ENCODE data around the gene TINCR. TPM values are rescaled to one million over a fixed set of nuclear protein-coding genes. Genes with fewer than 3 reads are reported as not detected.
A peak's percentile ranks its signal among the peaks of the same experiment; 100 is the strongest.

Gene TINCR
- total RNA-seq, 2 experiments from 2014 or later: 0.38 to 0.53 TPM

DNA sequence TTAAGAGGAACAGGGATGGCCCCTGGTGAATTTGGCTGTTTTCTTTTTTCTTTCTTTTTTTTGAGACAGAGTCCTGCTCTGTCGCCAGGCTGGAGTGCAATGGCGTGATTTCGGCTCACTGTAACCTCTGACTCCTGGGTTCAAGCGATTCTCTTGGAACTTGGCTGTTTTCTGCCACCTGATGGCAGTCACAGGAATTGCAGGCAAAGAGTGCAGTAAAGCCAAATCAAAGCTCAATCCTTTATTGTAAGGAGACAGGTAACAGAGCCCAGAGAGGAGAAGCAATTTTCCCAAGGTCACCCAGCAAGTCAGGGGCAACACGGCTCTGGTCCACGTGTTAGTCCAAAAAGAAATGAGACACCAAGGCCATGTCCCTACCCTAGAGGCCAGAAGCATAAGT is 6.2 kb downstream of the TINCR start:
- CTCF ChIA-PET: interaction anchor here (0.7 kb wide), 1 partner anchor 13 kb away, joined by 3 read pairs; no protein-coding TSS in a partner anchor
- peaks cover 13% of the 10 kb centered on the region for H3K9me3 Mint-ChIP-seq
- H3K36me3 Mint-ChIP-seq (ENCODE audit: low read depth): no peaks in the 10 kb centered on the region
- H3K27me3 Mint-ChIP-seq: no peaks in the 10 kb centered on the region
- no peaks in the 10 kb centered on the region for H3K4me1 Mint-ChIP-seq
- no peak overlapping the region for H3K27ac Mint-ChIP-seq
- POLR2A ChIA-PET: no interaction called here
- no peak overlapping the region for H3K4me3 Mint-ChIP-seq
- DNase-seq: no peak

DNA sequence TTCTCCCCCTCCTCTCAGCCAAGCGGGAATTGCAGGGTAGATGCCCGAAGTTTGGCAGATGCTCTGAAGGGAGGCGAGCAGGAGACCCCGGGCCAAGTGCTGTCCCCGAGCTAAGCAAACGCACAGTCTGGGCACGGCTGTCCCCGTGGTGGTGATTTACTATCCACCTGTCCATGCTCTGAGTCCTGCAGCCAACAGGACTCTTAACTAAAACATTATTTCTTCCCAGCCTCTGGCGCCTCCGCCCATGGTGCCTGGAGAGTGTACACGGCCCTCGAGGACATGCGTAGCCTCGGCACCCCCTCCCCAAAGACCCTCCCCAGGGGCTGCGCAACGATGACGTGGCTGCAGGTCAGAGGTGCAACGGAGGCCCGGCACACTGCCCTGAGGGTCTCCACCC is 7.6 kb downstream of the TINCR start:
- ChIA-PET CTCF (no interaction called here), POLR2A (interaction anchor here (0.5 kb wide), 1 partner anchor 18 kb away, joined by 3 read pairs; no protein-coding TSS in a partner anchor)
- no peaks in the 10 kb centered on the region for H3K4me1 Mint-ChIP-seq
- H3K9me3 Mint-ChIP-seq: peaks cover 13% of the 10 kb centered on the region
- H3K27ac Mint-ChIP-seq: no peak overlapping the region
- no peak overlapping the region for H3K4me3 Mint-ChIP-seq
- H3K36me3 Mint-ChIP-seq (ENCODE audit: low read depth): no peaks in the 10 kb centered on the region
- no peak for DNase-seq
- H3K27me3 Mint-ChIP-seq: no peaks in the 10 kb centered on the region

DNA sequence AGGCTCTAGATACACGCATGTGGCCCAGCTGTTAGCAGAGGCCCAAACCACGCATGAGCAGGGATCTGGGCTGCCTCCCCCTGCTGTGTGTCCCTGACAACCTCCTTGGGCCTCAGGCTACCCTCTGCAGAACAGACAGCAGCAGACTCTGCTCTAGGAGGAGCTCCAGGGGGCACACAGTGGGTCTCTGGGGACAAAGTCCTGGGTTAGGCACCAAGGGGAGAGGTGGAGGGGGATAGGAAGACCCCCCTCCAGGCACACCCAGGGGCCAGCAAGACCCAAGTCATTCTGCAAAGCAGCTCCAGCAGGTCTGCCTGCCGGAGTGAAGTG is 8.0 kb downstream of the TINCR start:
- Mint-ChIP-seq H3K9me3 (peaks cover 13% of the 10 kb centered on the region), H3K4me3 (no peak overlapping the region), H3K36me3 (ENCODE audit: low read depth) (no peaks in the 10 kb centered on the region), H3K27ac (no peak overlapping the region), H3K4me1 (no peaks in the 10 kb centered on the region), H3K27me3 (no peaks in the 10 kb centered on the region)
- POLR2A ChIA-PET: no interaction called here
- CTCF ChIA-PET: no interaction called here
- no peak for DNase-seq

DNA sequence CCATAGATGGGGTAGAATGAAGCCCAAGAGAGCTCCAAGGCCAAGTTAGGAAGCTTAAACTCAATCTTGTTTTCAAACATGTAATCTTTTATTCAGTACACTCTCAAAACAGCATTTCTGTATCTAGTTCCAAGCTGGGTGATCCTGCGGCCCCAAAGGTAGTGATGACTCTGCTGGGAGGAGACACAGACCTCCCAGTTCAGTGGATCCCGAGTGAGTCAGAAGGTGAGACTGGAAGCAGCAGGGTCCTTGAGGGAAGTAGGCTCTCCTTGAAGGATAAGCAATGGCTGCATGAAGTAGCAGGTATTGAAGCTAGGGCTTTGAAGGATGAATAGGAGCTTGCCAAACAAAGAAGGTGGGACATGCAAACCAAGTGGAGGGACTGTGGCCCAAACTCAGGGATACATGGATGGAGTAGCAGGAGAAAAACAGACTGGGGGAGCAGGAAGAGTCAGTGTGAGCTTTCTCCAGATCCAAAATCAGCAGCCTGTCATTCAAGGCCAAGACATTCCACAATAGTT is 9.6 kb downstream of the TINCR start:
- H3K36me3 Mint-ChIP-seq (ENCODE audit: low read depth): no peaks in the 10 kb centered on the region
- ChIA-PET CTCF (no interaction called here), POLR2A (no interaction called here)
- H3K4me1 Mint-ChIP-seq: no peaks in the 10 kb centered on the region
- no peak overlapping the region for H3K27ac Mint-ChIP-seq
- no peak overlapping the region for H3K4me3 Mint-ChIP-seq
- H3K27me3 Mint-ChIP-seq: no peaks in the 10 kb centered on the region
- no peak for DNase-seq
- H3K9me3 Mint-ChIP-seq: peaks cover 13% of the 10 kb centered on the region

DNA sequence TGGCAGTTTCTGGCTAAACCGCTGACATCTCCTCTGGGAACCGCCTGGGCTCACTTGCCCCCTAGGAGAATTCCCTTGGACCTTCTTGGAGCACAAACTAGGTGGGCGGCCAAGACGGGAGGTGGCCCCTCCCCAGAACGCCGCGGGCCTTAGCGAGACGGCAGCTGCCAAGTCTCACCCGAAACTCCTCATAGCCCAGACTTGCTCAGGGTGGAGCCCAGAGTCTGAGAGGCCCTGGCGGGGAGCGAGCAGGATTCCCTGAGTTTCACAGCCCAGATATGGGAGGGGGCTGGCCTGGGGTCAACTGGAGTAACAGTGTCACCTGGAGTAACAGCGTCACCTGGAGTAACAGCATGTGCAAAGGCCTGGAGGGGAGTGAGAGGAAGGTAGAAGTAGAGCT is 10.1 kb downstream of the TINCR start:
- no peak overlapping the region for H3K27ac Mint-ChIP-seq
- peaks cover 2% of the 10 kb centered on the region for H3K27me3 Mint-ChIP-seq
- ChIA-PET CTCF (no interaction called here), POLR2A (no interaction called here)
- no peaks in the 10 kb centered on the region for H3K36me3 Mint-ChIP-seq (ENCODE audit: low read depth)
- no peak for DNase-seq
- H3K9me3 Mint-ChIP-seq: peaks cover 13% of the 10 kb centered on the region
- H3K4me1 Mint-ChIP-seq: no peaks in the 10 kb centered on the region
- H3K4me3 Mint-ChIP-seq: no peak overlapping the region

DNA sequence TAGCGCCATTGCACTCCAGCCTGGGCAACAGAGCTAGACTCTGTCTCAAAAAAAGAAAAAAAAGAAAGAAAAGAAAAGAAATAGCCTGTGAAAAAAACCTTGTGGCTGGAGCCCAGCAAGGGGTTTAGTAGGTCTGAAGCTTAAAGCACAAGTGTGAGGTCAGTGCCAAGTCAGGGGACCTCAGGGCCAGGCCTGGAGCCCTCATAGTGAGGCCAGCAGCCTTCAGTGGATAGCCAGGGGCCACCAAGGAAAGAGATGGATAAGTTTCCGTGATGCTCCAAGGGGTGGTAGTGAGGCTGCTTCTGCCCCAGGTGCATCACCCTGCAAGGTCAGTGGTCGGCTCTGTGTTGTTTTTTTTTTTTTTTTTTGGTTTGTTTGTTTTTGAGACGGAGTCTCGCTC is 12.9 kb downstream of the TINCR start:
- no peak overlapping the region for H3K4me3 Mint-ChIP-seq
- H3K9me3 Mint-ChIP-seq: no peaks in the 10 kb centered on the region
- no peaks in the 10 kb centered on the region for H3K36me3 Mint-ChIP-seq (ENCODE audit: low read depth)
- ChIA-PET CTCF (no interaction called here), POLR2A (no interaction called here)
- H3K4me1 Mint-ChIP-seq: no peaks in the 10 kb centered on the region
- H3K27ac Mint-ChIP-seq: no peak overlapping the region
- H3K27me3 Mint-ChIP-seq: peaks cover 11% of the 10 kb centered on the region
- no peak for DNase-seq

DNA sequence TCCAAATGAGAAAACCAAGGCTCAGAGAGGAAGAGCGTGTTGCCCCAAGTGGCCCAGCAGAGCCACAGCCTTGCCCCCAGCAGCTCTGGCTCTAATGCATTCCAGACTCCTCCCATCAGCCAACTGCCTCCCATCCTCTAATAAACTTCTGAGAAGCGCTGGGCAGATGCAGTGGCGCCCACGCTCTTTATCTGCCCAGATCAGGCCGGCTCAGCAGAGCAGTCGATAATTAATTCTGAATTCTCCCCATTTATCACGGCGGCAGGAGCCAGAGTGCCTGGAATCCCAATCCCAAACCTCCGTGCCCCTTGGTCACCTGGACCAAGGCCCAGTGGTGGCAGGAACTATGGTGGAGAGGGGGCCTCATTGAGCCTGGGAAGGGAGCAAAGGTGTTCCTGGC is 13.9 kb downstream of the TINCR start:
- no peak for DNase-seq
- Mint-ChIP-seq H3K27ac (no peak overlapping the region), H3K4me3 (no peak overlapping the region), H3K9me3 (no peaks in the 10 kb centered on the region), H3K36me3 (ENCODE audit: low read depth) (no peaks in the 10 kb centered on the region), H3K4me1 (no peaks in the 10 kb centered on the region), H3K27me3 (peaks cover 11% of the 10 kb centered on the region)
- ChIA-PET POLR2A (no interaction called here), CTCF (interaction anchor here (0.7 kb wide), 1 partner anchor 642 kb away, joined by 3 read pairs; no protein-coding TSS in a partner anchor)

DNA sequence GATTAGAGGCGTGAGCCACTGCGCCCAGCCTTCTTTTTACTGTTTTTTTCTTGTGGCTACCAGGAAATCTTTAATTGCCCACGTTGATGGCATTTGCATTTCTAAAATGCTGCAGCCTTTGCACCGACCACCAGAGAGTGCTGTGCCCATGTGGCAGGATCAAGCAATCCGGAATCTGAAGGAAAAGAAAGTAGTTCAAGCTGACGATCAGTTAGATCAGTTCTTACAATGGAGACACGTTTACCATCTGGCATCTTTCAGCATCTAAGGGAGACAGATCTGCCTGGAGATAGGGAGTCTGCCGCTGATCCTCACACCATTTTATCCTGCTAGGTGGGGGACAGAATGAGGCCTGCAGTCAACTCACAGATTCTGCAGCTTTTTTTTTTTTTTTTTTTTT is 19.9 kb downstream of the TINCR start:
- peaks cover 9% of the 10 kb centered on the region for H3K27me3 Mint-ChIP-seq
- H3K4me3 Mint-ChIP-seq: no peak overlapping the region
- H3K27ac Mint-ChIP-seq: no peak overlapping the region
- peak; percentile 20 for DNase-seq
- H3K4me1 Mint-ChIP-seq: no peaks in the 10 kb centered on the region
- H3K36me3 Mint-ChIP-seq (ENCODE audit: low read depth): no peaks in the 10 kb centered on the region
- CTCF ChIA-PET: interaction anchor here (0.7 kb wide), 1 partner anchor 144 kb away, joined by 4 read pairs; no protein-coding TSS in a partner anchor
- H3K9me3 Mint-ChIP-seq: no peaks in the 10 kb centered on the region
- POLR2A ChIA-PET: no interaction called here

DNA sequence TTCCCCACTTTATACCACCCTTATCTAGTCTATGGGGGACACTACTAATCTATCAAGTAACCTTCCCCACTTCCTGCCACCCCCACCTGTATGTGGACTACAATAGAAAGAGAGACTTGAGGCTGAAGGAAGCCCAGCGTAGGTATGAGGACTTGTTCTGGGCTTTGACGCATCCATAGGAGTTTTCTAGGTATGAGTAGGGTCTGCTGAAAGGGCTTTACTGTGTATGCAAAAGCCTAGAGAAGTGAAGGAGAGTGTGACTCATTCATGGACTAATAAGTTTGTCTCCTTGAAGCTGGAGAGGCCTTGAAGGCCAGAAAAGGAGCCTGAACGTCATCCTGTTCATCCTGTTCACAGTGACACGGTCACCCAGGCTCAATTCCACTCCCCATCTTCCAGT is 21.8 kb downstream of the TINCR start:
- DNase-seq: no peak
- ChIA-PET CTCF (interaction anchor here (0.6 kb wide), 1 partner anchor 144 kb away, joined by 3 read pairs; no protein-coding TSS in a partner anchor), POLR2A (no interaction called here)
- Mint-ChIP-seq H3K27me3 (no peaks in the 10 kb centered on the region), H3K4me3 (no peak overlapping the region), H3K36me3 (ENCODE audit: low read depth) (no peaks in the 10 kb centered on the region), H3K27ac (no peak overlapping the region), H3K4me1 (no peaks in the 10 kb centered on the region), H3K9me3 (no peaks in the 10 kb centered on the region)

DNA sequence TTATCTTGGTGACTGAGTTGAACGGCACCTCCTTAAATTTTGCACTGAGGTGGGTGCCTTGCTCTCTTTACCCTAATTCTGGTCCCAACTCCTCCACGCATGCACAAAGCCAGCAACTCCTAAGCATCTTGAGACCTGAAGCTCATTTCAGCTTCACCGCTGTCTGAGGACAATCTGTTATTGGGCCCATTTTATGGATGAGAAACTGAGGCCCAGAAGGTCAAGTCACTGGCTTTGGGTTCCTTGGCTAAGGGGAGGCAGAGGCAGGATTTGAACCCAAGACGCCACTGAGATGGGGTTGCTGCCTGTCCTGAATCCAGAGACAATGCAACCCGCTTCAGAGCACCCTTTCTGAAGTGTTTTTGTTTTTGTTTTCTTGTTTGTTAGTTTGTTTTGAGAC is 22.7 kb downstream of the TINCR start:
- H3K27me3 Mint-ChIP-seq: no peaks in the 10 kb centered on the region
- ChIA-PET POLR2A (no interaction called here), CTCF (no interaction called here)
- no peak overlapping the region for H3K4me3 Mint-ChIP-seq
- no peak for DNase-seq
- H3K9me3 Mint-ChIP-seq: no peaks in the 10 kb centered on the region
- no peaks in the 10 kb centered on the region for H3K36me3 Mint-ChIP-seq (ENCODE audit: low read depth)
- no peak overlapping the region for H3K27ac Mint-ChIP-seq
- H3K4me1 Mint-ChIP-seq: no peaks in the 10 kb centered on the region

DNA sequence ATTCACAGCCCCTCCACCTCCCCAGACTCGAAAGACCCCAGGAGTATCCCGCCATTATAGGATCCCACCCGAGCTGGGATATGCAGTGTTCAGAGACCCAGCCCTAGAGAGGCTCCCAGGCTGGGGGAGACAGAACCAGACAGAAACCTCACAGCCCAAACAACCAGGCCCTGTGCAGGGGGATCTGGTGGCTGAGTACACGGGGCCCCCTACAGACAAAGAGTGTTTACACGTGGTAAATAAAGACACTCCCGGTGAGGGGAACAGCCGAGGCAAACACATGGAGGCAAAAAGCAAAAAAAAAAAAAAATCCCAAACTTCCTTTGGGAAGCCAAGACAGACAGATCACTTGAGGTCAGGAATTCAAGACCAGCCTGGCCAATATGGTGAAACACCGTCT is 25.1 kb downstream of the TINCR start:
- no peaks in the 10 kb centered on the region for H3K27me3 Mint-ChIP-seq
- POLR2A ChIA-PET: no interaction called here
- H3K36me3 Mint-ChIP-seq (ENCODE audit: low read depth): no peaks in the 10 kb centered on the region
- DNase-seq: no peak
- CTCF ChIA-PET: no interaction called here
- no peak overlapping the region for H3K27ac Mint-ChIP-seq
- no peaks in the 10 kb centered on the region for H3K9me3 Mint-ChIP-seq
- no peaks in the 10 kb centered on the region for H3K4me1 Mint-ChIP-seq
- no peak overlapping the region for H3K4me3 Mint-ChIP-seq

DNA sequence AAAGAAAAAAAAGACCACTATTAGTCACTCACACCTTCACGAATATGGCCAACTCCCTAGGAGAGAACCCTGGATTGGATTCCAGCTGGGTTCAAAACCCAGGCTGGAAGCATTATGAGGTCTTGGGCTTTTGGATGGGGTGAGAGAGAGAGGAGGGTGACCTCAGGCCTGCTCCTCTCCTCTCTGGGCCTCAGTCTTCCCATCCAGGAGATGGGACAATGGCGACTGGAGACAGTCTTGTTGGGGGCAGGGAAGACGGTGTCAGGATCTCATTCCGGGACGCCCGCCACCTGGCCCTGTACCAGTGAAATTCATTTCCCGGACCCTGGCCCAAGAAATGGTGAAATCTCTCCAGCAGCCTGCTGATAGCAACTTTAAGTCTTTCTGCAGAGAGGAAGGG is 26.3 kb downstream of the TINCR start:
- no peak for DNase-seq
- no peak overlapping the region for H3K27ac Mint-ChIP-seq
- no peaks in the 10 kb centered on the region for H3K27me3 Mint-ChIP-seq
- no peaks in the 10 kb centered on the region for H3K4me1 Mint-ChIP-seq
- no peaks in the 10 kb centered on the region for H3K9me3 Mint-ChIP-seq
- ChIA-PET POLR2A (no interaction called here), CTCF (no interaction called here)
- no peaks in the 10 kb centered on the region for H3K36me3 Mint-ChIP-seq (ENCODE audit: low read depth)
- H3K4me3 Mint-ChIP-seq: no peak overlapping the region

DNA sequence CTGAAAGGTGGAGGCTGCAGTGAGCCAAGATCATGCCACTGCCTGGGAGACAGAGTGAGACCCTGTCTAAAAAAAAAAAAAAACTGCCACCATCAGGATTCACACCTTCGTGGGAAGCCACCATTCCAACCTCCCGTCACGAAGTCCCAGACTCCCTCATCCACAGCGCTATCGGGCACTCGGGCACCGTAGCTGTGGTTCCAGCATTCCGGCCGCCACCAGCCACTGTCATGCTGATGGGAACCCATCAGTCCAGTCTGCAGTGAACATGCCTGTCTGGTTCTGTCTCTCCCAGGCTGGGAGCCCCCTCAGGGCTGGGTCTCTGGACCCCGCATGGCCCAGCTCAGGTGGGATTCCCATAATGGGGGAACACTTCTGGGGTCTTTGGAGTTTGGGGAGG is 27.5 kb downstream of the TINCR start:
- no peak overlapping the region for H3K27ac Mint-ChIP-seq
- CTCF ChIA-PET: no interaction called here
- H3K27me3 Mint-ChIP-seq: peaks cover 4% of the 10 kb centered on the region

DNA sequence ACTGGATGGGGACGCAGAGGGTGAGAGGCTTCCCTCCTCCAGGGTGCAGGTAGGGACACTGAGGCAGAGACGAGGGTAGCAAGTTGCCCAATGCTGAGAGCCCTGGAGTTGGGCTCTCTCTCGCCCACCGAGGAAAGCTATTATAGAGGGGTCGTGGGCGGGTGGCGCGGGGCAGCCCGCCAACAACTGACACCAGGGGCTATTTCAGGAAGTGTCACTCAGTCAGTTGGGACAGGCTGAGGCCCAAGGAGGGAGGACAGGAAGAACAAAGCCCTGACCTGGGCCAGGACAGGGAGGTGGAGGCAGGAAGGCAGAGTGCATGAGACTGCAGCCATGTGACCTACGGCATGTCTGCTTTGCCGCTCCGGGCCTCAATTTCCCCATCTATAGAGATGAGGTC is 29.9 kb downstream of the TINCR start:
- Mint-ChIP-seq H3K27ac (no peak overlapping the region), H3K4me1 (no peaks in the 10 kb centered on the region), H3K9me3 (peaks cover 18% of the 10 kb centered on the region), H3K27me3 (peaks cover 4% of the 10 kb centered on the region), H3K36me3 (ENCODE audit: low read depth) (peaks cover 4% of the 10 kb centered on the region), H3K4me3 (no peak overlapping the region)
- no peak for DNase-seq
- CTCF ChIA-PET: no interaction called here
- POLR2A ChIA-PET: no interaction called here

More for the DNA sequence above, 27.5 kb downstream of the TINCR start:
- peaks cover 5% of the 10 kb centered on the region for H3K9me3 Mint-ChIP-seq
- POLR2A ChIA-PET: no interaction called here
- no peak overlapping the region for H3K4me3 Mint-ChIP-seq
- no peaks in the 10 kb centered on the region for H3K4me1 Mint-ChIP-seq
- no peak for DNase-seq
- H3K36me3 Mint-ChIP-seq (ENCODE audit: low read depth): peaks cover under 1% of the 10 kb centered on the region

Measured in activated CD4-positive, alpha-beta memory T cell treated with anti-CD3 and anti-CD28 coated beads, Interleukin-2, amount 10 ng/mL, durations not matched to agents 7 days and 5 days (primary cell).